22Rv1 (cell line): Measurements from ENCODE around the gene LRRTM1.

ENCODE experiments used
- H3K27ac ChIP-seq: fragments of 450-650 bp; 2 replicates; pipeline ENCODE4 v1.5.1; 2017
- ZFX ChIP-seq: fragments of 450-650 bp; IDR thresholded peaks from 2 replicates; pipeline ENCODE4 v1.6.1; 2017; ENCODE audit warnings: antibody characterized with exemption, borderline replicate concordance
- TF ChIP-seq, protein P1 (sequence below): fragments of 450-650 bp; IDR thresholded peaks from 2 replicates; pipeline ENCODE4 v1.5.1; 2017; ENCODE audit warnings: mild to moderate bottlenecking

LRRTM1 gene

DNA sequence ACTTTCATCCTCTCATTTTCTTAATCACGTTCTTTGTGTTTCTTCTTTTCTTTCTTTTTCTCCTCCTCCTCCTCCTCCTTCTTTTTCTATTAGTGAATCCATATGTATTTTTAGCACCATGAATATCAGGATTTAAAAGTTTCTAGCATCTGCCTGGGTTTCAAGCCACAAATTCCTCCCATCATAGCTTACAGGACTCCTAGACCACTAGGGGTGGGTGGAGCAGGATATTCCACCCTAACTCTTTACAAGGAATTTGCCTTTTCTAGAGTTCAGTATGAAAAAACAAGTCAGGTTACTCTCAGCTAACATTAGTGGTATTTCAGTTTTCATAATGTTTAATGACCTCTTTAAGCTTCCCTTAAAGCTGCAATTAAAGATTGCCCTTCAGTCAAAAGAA, 19.1 kb upstream of the LRRTM1 start:
- H3K27ac ChIP-seq, result no peak overlapping the region
- no peak for TF ChIP-seq ZFX
- TF ChIP-seq, protein P1, sequence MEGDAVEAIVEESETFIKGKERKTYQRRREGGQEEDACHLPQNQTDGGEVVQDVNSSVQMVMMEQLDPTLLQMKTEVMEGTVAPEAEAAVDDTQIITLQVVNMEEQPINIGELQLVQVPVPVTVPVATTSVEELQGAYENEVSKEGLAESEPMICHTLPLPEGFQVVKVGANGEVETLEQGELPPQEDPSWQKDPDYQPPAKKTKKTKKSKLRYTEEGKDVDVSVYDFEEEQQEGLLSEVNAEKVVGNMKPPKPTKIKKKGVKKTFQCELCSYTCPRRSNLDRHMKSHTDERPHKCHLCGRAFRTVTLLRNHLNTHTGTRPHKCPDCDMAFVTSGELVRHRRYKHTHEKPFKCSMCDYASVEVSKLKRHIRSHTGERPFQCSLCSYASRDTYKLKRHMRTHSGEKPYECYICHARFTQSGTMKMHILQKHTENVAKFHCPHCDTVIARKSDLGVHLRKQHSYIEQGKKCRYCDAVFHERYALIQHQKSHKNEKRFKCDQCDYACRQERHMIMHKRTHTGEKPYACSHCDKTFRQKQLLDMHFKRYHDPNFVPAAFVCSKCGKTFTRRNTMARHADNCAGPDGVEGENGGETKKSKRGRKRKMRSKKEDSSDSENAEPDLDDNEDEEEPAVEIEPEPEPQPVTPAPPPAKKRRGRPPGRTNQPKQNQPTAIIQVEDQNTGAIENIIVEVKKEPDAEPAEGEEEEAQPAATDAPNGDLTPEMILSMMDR, result no peak

DNA sequence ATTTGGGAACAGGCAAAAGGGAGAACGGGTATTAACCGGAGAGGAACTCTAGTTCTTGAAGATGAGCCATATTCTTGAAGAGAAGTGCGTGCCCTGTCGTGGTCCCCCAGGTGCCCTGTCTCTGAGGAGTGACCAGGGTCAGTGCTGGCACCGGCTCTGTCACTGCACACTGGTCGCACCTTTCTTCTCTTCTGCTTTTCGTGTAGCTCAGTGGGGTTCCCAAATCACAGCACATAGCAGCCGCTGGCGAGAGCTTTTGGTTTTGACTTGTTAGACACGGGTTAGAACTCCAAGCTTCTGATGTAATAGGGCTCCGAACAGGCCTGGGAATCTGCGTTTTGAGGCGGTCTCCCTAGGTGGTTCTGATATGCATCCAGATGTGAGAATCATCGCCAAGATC, 18.4 kb upstream of the LRRTM1 start:
- no peak overlapping the region for H3K27ac ChIP-seq
- TF ChIP-seq, protein P1, result no peak
- no peak for TF ChIP-seq ZFX

DNA sequence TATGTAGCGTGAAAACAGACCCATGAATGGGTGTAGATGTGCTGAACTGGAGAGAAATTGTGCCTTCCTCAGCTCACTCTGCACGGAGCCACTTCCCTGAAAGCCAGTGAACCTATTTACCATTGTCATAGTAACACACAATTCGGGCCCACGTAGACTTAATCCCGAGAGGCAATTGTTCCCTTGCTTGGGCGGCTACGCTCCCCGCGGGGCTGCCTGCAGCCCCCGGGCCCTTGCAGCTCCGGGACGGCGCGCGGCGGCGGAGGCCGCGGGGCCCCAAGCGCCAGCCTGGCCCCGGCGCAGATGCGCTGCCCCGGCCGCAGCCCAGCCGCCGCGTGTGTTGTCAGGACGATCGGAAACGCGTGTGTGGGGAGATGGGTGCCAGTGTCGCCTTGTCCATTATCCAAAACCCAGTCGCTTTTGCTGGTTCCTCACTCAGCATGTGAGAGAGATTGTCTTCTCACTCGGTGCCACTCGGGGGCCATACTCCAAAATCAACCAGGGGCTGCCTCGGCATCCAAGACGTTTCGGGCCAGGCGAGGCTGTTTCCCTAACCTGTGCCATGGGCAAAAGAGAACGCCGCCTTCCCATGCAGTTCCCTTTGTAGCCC, 17.9 kb upstream of the LRRTM1 start:
- TF ChIP-seq ZFX, result no peak
- TF ChIP-seq, protein P1, result no peak
- H3K27ac ChIP-seq, result no peak overlapping the region

DNA sequence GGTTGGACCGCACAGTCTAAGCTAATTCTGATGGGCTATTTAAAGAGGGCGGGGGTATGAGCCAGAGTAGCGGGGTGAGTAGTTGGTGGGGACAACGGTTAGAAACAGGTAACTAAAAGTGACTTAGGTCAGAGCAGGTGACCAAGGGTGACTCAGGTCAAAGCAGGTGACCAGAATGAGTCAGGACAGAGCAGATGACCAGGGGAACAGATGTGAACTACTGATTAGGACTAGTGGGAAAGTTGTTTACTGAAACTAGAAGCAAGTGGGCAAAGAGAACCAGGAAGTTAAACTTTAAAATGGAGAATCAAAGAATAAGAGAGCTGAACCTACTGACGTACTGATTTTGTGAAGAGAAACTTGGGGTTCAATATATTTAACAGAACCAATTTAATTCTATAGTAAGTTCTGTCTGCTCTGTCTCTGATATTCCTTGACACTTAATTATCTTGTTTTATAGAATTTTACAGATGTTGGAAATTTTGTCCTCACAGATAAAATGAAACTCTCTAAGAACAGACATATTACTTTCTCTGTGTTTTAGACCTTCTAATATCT, 7.8 kb upstream of the LRRTM1 start:
- H3K27ac ChIP-seq, result no peak overlapping the region
- no peak for TF ChIP-seq ZFX
- TF ChIP-seq, protein P1, result no peak

DNA sequence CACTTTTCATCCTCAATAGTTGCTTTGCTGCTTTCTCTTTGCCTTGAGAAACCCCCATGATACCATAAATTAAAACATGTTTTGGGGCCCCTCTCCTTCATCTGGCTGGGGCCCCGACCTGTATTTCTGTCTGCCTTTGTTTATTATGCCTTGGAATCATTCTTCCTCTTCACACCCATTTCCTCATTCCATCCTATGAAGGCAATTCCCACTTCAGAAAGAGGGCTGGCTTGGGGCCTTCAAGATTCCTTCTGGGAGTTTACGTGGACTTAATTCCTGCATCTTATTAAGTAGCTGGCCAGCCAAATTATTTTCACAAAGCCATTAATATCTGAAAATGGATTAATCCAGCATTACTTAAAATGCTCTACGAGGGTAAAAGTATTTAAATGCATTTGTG, 6.8 kb upstream of the LRRTM1 start:
- TF ChIP-seq, protein P1, result no peak
- no peak for TF ChIP-seq ZFX
- no peak overlapping the region for H3K27ac ChIP-seq

DNA sequence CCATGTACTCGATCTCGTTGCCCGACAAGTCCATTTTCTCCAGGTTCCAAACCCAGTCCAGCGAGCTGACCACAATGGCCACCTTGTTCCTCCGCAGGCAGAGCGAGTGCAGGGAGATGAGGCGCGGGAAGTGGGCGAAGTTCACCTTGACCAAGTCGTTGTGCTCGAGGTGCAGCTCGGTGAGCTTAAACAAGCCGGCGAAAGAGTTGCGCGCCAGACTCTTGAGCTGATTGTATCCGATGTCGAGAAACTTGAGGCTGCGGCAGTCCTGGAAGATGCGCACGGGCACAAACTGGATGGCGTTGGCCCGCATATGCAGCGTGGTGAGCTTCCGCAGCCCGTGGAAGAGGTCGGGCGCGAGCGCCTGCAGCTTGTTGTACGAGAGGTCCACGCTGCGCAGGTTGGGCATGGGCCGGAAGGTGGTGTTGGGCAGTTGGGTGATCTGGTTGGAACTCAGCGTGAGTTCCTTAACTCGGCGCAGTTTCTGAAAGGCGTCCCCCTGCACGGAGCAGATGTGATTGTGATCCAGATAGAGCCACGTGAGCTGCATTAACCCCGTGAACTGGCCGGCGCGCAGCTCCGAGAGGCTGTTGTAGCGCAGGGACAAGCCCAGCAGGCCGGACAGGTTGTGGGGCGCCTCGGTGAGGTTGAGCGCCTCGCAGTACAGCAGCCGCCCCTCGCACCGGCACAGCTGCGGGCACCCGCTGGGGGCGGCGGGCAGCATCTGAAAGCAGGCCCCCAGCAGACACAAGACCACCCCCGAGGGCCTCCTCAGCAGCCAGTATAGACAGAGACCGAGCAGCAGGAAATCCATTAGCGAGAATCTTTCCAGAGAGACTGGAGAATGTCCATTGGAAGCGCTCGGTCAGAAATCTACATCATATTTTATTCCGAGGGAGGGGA, 1.3 kb downstream of the LRRTM1 start:
- TF ChIP-seq ZFX, result no peak
- TF ChIP-seq, protein P1, result no peak
- H3K27ac ChIP-seq, result no peak overlapping the region
